GM06990 (cell line): ENCODE data around the gene OPN1MW3.

Source experiments
- DNase-seq: peaks from one replicate; pipeline ENCODE4 v3.0.0-alpha.2; 2011; ENCODE audit not compliant: insufficient read length; ENCODE audit errors: extremely low read depth
- H3K27me3 ChIP-seq: replicated peaks from 2 replicates; pipeline ENCODE4 v1.6.0; 2011; ENCODE audit warnings: low read length; ENCODE audit not compliant: control insufficient read depth, insufficient read depth
- H3K36me3 ChIP-seq: 2 replicates; pipeline ENCODE4 v1.5.1; 2011; ENCODE audit warnings: low read length; ENCODE audit not compliant: control insufficient read depth, insufficient read depth
- H3K4me3 ChIP-seq: replicated peaks from 2 replicates; pipeline ENCODE4 v1.5.1; 2011; ENCODE audit warnings: low read depth, mild to moderate bottlenecking, control low read depth, low read length
- CTCF ChIP-seq: IDR thresholded peaks from 2 replicates; pipeline ENCODE4 v1.5.1; 2011; ENCODE audit warnings: low read length, control low read depth, mild to moderate bottlenecking, inconsistent platforms; ENCODE audit not compliant: insufficient read depth, poor library complexity, severe bottlenecking

Gene OPN1MW3

GRCh38 chrX:154313147-154313546 is 55.8 kb downstream of the OPN1MW3 start:
- H3K4me3 ChIP-seq = no peak overlapping the region
- DNase-seq = no peak
- no peaks in the 10 kb centered on the region for H3K27me3 ChIP-seq
- H3K36me3 ChIP-seq = no peaks in the 10 kb centered on the region
- no peak for TF ChIP-seq CTCF

- Histone ChIP-seq H3K27me3 (no peaks in the 10 kb centered on the region), H3K36me3 (no peaks in the 10 kb centered on the region)
- no peak for TF ChIP-seq CTCF
Observed at GRCh38 chrX:154315416-154315815, 58.0 kb downstream of the OPN1MW3 start.

GRCh38 chrX:154317391-154317995 is 60.1 kb downstream of the OPN1MW3 start:
- peak; percentile 50 for TF ChIP-seq CTCF
- Histone ChIP-seq H3K36me3 (no peaks in the 10 kb centered on the region), H3K4me3 (no peak overlapping the region), H3K27me3 (no peaks in the 10 kb centered on the region)
- no peak for DNase-seq

More at GRCh38 chrX:154315416-154315815, 58.0 kb downstream of the OPN1MW3 start:
- DNase-seq = no peak
- no peak overlapping the region for H3K4me3 ChIP-seq

- DNase-seq = no peak
- Histone ChIP-seq H3K27me3 (no peaks in the 10 kb centered on the region; the same call in 1 of the 2 replicates), H3K36me3 (no peaks in the 10 kb centered on the region), H3K4me3 (no peak overlapping the region)
- no peak for TF ChIP-seq CTCF
Observed at GRCh38 chrX:154320406-154320805, 63.0 kb downstream of the OPN1MW3 start.
